Effector CD4-positive, alpha-beta T cell (primary cell): Measurements from ENCODE around the gene CTBP1.

Experiments used
- DNase-seq: peaks from one replicate; pipeline ENCODE4 v3.0.0-alpha.2; 2020

The CTBP1 gene

DNA sequence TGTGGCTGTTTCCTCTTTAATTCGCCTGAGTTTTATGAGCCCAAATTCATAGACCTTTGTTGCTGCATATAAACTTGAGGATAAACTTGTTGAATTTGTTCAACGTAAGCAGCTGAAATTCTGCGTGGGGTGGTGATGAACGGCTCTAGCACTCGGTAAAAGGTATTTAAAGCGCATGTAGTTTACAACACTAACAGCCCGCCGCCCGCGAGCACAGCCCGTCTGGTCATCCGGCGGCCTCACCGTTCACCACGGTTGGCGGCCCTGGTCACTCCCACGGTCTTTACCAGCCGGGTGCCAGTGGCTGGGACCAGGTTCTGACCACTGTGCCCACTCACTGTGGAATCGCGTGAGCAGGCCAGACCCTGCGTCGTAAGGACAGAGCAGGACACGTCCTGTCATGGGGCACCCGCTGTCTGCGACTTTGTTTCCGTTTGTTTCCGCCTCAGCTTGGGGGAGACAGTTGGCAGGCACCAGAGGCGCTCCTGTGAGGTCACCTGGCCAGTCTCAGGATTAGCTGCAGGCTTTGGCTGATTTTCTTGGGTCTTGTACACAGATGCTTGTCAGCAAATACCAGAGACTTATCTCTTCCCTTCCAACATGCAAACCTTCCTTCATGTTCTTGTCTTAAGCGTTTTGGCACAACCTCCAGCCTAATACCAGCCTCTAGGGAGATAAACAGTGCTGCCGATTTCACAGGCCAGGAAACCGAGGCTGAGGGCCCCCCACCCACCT is 39.8 kb downstream of the CTBP1 start:
- no peak for DNase-seq

GRCh38 chr4:1208266-1208961 is 40.5 kb downstream of the CTBP1 start:
- DNase-seq = no peak

DNA sequence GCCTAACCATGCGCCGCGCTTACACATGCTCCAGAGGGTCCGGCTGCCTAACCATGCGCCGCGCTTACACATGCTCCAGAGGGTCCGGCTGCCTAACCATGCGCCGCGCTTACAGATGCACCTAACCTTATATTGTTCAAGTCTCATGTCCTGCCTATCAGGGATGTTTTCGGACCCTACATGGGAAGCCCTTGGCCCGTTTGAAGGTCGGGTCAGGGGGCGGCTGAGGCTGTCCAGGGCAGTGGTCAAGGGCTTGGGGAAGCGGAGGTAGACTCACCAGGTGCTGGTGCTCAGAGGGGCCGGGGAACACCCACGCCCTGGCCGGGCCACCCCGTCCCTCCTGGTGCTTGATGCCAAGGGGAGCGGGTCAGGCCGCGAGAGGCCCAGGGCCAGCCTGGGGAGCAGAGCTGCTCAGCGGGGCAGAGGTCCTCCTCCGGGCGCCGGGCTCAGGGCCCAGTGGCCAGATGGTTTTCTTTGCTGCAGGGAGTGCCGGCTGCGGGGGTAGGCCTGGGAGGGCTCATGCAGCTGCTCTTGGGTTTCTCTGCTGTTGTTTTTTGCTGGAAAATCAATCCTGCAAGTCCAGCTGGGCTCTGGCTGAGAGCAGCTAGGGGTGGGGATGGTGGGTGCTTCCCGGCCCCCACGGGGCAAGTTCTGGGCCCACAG is 41.2 kb downstream of the CTBP1 start:
- no peak for DNase-seq

- DNase-seq = no peak
Observed at GRCh38 chr4:1207157-1207470, 41.8 kb downstream of the CTBP1 start.

GRCh38 chr4:1206299-1207156 is 42.4 kb downstream of the CTBP1 start:
- peak; percentile 1 for DNase-seq

GRCh38 chr4:1205586-1206298 is 43.2 kb downstream of the CTBP1 start:
- DNase-seq = peak; percentile 1

DNA sequence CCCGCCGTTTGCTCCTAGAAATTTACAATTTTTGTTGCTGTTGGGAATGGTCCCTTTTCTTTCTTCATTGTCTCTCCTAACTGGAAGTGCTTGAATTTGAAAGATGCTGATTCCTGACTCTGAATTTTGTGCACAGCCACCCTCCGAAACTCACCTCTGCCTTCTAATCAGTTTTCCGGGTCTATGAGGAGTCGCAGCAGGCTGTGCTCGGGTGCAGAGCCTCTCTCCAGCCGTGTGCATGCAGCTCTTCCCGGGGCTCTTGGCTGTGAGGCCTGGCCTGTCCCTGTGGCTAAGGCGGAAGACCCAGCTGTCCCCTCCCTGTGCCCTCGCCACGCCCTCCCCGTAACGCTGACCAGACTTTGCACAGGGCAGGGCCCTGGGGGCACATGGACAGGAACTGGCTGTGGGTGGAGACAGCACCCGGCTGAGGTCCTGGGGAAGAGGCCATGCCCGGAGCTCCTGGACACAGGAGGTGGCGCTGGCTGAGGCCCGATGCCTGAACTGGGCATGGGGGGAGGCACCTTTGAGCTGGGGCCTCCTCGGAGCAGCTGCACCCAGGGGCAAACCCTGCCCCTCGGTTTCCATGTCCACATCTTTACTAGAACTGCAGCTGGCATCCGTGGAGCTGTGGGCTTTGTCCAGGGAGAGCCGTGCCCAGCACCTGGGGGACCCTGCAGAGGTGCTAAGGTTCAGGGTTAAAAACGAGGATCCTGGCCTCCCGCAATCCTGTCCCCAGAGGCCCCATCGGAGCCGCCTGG is 43.9 kb downstream of the CTBP1 start:
- DNase-seq = peak; percentile 1

DNA sequence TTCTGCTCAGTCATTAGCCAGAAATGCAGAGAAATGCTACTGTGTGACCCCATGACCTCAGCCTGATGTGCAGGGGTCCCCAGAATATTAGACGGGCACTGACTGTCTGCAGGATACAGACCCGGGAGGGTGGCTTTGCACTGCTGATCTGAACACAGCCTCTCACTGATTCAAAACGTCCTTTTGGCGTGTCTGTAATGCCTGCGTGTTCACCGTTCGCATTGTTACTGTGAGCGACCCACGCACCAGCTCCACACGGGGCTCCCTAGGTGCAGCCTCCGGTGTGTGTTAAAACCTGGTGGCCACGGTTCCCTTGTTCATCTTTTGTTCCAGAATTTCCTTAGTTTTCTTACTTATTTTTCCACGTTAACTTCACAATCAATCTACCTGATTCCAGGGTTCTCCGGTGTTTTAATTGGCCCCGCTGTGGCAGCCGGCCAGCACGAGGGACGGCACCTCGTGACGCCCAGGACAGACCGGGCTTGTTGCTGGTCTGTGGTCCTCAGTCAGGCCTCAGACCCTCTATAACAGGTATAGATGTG is 44.6 kb downstream of the CTBP1 start:
- peak; percentile 1 for DNase-seq

- peak; percentile 1 for DNase-seq
Observed at GRCh38 chr4:1203026-1203616, 45.8 kb downstream of the CTBP1 start.

GRCh38 chr4:1202526-1203011 is 46.4 kb downstream of the CTBP1 start:
- DNase-seq = peak; percentile 2

DNA sequence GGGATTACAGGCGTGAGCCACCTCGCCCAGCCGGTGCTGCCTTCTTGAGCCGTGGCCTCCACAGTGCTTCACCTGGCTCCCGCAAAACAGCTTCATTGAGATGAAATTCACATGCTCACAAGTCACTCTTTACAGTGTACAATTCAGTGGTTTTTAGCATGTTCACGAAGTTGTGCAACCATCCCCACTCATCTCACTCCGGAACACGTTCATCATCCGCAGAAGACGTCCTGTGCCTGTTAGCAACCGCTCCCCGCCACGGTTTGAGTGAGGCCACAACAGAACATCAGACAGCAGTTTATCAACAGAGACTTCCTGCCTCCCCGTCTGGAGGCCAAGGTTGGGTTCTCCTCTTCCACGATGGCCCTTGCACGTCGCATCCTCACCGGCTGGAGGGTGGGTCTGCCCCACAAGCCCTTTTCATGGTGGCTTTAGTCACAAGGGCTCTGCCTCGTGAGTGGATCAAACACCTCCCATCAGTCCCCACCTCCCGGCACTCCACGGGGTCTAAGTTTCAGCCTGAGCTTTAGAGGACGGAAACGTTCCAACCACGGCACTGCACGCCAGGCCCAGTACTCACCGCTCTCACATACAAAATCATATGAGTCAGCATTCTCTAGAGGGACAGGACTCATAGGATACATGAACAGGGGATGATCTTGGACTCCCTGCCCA is 46.9 kb downstream of the CTBP1 start:
- peak; percentile 78 for DNase-seq

GRCh38 chr4:1200425-1201035 is 48.4 kb downstream of the CTBP1 start:
- no peak for DNase-seq

- no peak for DNase-seq
Observed at GRCh38 chr4:1199556-1200331, 49.2 kb downstream of the CTBP1 start.

DNA sequence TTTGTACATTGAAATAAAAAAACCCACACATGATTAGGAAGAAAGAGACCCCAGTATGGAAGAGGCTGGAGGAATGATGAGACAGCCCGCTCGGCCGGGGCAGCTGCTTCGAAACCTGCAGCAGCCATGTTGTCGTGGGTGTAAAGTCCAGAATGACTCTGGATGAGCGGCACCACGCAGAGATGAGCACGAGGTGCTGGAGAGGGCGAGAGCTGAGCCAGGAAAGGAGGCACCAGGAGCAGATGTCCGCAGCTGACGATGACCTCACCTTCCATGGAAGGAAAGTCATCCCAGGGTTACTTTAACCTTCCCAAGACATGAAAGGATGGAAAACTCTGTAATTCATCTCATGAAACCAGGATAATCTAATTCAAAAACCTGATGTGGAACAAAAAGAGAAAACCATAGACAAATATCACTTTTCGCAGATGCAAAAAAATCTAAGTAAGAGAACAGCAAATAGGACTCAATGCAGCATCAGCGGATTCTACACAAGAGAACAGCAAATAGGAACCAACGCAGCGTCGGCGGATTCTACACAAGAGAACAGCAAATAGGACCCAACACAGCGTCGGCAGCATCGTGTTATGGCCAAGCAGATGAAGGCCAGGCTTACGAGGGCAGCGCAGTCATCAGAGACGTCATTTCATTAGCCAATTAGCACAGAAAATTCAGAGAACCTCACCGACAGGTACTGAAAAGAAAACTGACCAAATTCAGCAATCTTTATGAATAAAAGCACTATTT is 50.7 kb downstream of the CTBP1 start:
- no peak for DNase-seq

DNA sequence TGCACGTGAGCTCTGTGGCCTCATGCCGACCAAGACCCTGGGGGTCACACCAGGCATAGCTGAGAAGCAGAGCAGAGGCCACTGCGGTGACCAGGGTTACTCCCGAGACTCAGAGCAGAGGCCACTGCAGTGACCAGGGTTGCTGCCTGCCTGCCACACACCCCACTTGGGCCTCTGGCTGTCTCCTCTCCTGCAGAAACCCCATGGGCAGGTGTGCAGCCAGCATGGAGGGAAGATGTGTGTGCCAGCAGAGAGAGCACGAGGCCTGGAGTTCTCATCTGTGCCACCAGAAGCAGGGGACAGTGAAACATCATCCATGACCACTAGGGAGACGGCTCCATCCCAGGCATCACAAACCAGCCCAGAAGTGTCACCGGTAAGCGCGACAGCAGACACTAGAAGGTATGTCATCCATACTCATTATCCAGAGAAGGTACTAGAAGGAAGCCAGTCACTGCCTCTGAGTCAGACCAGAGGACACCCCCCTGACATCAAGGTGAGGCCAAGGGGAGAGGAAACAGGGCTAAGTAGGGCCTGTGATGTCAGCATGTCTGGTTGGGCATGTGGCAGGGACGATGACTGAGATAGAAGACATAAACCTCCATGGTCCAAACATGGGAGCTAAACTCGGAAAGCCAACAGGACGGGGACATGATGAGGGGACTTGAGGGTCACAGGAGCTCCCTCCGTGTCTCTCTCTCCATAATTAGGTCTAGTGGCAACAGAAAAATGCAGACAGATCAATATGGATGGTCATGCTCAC is 52.3 kb downstream of the CTBP1 start:
- no peak for DNase-seq

- DNase-seq = no peak
Observed at GRCh38 chr4:1195891-1196401, 53.0 kb downstream of the CTBP1 start.

DNA sequence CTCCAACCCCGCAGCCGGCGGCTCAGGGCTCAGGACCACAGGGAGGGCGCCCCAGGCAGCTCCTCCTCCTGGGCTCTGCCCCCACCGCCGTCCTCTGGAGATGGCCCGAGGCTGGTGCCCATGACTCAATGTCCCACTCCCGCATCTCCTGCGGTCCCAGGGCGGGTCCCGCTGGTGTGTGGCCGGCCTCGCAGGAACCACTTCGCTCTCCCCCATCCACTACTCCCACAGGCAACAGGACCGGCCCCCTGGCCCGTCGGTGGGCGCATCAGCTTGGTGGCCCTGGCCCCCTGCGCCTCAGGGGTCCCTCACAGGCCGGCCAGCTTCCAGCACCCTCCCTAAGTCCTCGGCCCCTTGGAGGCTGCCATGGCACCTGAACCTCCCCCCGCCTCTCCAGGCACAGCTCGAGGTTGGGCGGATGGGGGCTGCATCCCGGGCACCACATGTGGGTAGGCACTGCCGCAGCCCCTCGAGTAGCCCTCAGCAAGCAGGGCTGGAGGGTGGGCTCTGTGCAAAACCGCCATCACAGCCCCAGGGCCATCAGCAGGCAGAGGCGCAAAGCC is 53.7 kb downstream of the CTBP1 start:
- DNase-seq = no peak
